ENCODE results near the gene CHST11. TPM values are rescaled to one million over a fixed set of nuclear protein-coding genes. Genes with fewer than 3 reads are reported as not detected.

Gene CHST11
- total RNA-seq, 1 donor = 10.8 TPM

- no peak overlapping the region for H3K4me3 ChIP-seq (ENCODE audit: low read depth, low read length)
- TF ChIP-seq CTCF (IDR thresholded peaks at IDR 0.05; ENCODE audit: insufficient read depth, low read length) = no peak
- no peak for DNase-seq (ENCODE audit: low read depth)
These were observed 329.1 kb downstream of the CHST11 start for GRCh38 chr12:104785886-104786285.

GRCh38 chr12:104786352-104786751 is 329.6 kb downstream of the CHST11 start:
- DNase-seq (ENCODE audit: low read depth) = no peak
- no peak for TF ChIP-seq CTCF (IDR thresholded peaks at IDR 0.05; ENCODE audit: insufficient read depth, low read length)

GRCh38 chr12:104788840-104789271 is 332.1 kb downstream of the CHST11 start:
- no peak for DNase-seq (ENCODE audit: low read depth)
- no peak for TF ChIP-seq CTCF (IDR thresholded peaks at IDR 0.05; ENCODE audit: insufficient read depth, low read length)
- no peak overlapping the region for H3K4me3 ChIP-seq (ENCODE audit: low read depth, low read length)

More at GRCh38 chr12:104786352-104786751, 329.6 kb downstream of the CHST11 start:
- H3K4me3 ChIP-seq (ENCODE audit: low read depth, low read length) = no peak overlapping the region

- H3K4me3 ChIP-seq (ENCODE audit: low read depth, low read length) = no peak overlapping the region
- no peak for DNase-seq (ENCODE audit: low read depth)
- peak; percentile 59 for TF ChIP-seq CTCF (IDR thresholded peaks at IDR 0.05; ENCODE audit: insufficient read depth, low read length)
These were observed 333.8 kb downstream of the CHST11 start for GRCh38 chr12:104790296-104791125.

- no peak for TF ChIP-seq CTCF (IDR thresholded peaks at IDR 0.05; ENCODE audit: insufficient read depth, low read length)
- DNase-seq (ENCODE audit: low read depth) = peak; percentile 97
- peak overlapping the region; percentile 18 for H3K4me3 ChIP-seq (ENCODE audit: low read depth, low read length)
These were observed 335.8 kb downstream of the CHST11 start for GRCh38 chr12:104792570-104792969.

GRCh38 chr12:104793285-104793684 is 336.5 kb downstream of the CHST11 start:
- TF ChIP-seq CTCF (IDR thresholded peaks at IDR 0.05; ENCODE audit: insufficient read depth, low read length) = peak; percentile 21
- peak; percentile 97 for DNase-seq (ENCODE audit: low read depth)
- H3K4me3 ChIP-seq (ENCODE audit: low read depth, low read length) = no peak overlapping the region
